NCI-H460 (cell line): Measurements from ENCODE around the gene KCNIP1. TPM values are rescaled to one million over a fixed set of nuclear protein-coding genes. Genes with fewer than 3 reads are reported as not detected.

Experiments used
- DNase-seq: peaks from one replicate; pipeline ENCODE4 v3.0.0-alpha.2; 2016; ENCODE audit warnings: low read depth; ENCODE audit errors: extremely low read depth
- polyA plus RNA-seq: library from polyadenylated mRNA; depleted of rRNA; stranded (reverse); fragments of >200 nt; gene quantifications from 2 replicates; pipeline ENCODE4 v1.2.3, GENCODE V29; 2014; cell fraction: nucleus; rRNA removed
- total RNA-seq: library from RNA; depleted of rRNA; stranded (reverse); fragments of >200 nt; shearing (Covaris generic); gene quantifications from 2 replicates; pipeline ENCODE4 v1.2.3, GENCODE V29; 2014; rRNA removed

Gene KCNIP1
- not detected in 2 replicates for total RNA-seq
- not detected in 2 replicates for polyA plus RNA-seq

GRCh38 chr5:170503990-170504596, at the start of gene KCNIP1:
TSS of gene KCNIP1 (plus strand) at chr5:170504020.
- DNase-seq, result no peak

GRCh38 chr5:170463426-170463825, 40.4 kb upstream of the KCNIP1 start:
- DNase-seq, result no peak

- DNase-seq, result no peak
Measured at GRCh38 chr5:170464280-170465127, 39.3 kb upstream of the KCNIP1 start.

DNA sequence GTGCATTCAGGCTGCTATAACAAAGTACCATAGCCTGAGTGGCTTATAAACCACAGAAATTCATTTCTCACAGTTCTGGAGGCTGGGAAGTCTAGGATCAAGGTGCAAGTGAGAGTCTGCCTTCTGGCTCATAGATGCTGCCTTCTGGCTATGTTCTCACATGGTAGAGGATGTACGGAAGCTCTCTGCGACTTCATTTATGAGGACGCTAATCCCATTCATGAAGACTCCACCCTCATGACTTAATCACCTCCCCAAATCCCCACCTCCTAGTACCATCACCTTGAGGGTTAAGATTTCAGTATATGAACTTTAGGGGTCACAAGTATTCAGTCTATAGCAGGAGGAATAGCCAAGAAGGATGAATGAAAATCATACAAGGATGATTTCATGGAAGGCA, 37.3 kb upstream of the KCNIP1 start:
- DNase-seq, result no peak

DNA sequence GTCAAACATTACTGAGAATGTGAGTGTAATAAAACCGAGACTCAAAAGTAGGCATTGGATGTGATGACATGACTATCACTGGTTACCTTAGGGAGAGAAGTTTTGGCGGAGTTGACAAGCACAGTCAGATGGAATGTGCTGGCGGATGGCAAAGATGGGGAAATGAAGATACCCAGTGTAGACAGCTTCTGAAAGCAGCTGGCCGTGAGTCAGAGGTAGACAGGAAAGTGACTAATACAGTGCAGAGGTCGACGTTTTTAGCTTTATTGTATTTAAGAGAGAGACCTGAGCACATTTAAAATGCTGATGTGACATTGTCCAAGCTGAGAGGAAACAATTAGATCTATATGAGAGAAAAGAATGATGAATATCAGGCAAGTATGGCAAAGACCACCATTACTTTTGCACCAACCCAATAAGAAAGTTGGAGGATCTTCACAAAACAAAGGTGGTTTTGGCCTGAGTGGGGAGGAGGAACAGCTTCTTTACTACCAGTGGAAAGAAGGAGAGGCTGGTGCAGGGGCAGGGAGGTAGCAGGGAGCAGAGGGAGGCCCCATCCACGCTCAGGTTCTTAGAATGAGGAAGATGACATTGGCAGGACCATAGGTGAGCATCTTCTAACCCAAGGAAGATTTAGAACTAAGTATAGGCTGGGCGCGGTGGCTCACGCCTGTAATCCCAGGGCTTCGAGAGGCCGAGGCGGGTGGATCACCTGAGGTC, 36.7 kb upstream of the KCNIP1 start:
- DNase-seq, result no peak

DNA sequence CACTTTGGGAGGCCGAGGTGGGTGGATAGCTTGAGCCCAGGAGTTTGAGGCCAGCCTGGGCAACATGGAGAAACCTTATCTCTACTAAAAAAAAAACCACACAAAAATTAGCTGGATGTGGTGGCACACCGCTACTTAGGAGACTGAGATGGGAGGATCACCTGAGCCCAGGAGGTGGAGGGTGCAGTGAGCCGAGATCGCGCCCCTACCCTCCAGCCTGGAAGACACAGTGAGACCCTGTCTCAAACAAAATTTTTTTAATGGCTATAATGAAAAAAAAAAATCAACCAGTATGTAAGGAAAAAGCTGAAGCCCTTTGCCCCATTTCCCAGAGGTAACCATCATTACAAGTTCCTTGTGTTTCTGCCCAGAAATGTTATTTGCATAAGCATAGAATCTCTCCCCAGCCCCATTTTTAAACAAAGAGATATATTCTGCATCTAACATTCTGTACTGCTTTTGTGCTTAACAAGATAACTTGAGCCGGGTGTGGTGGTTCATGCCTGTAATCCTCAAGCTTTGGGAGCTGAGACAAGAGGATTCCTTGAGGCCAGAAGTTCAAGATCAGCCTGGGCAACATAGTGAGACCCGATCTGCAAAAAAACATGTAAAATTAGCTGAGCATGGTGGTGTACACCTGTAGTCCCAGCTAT, 35.1 kb upstream of the KCNIP1 start:
- DNase-seq, result no peak

DNA sequence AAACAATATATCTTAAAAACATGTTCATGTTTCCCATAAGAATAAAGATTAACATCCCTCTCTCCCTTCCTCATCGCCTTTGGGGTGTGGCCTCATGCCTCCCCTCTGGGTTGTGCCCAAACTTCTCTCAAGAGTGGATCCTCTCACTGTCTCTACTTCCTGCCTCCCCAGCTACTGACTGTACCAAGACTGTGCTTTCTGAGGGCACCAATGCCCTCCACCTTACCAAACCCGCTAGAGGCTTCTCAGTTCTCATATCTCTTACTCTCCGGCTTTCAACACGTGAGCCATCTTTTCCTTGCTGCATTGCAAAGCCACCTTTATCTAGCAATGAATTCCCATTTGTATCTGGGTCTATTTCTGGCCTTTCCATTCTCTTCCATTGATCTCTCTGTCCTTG, 34.4 kb upstream of the KCNIP1 start:
- no peak for DNase-seq

GRCh38 chr5:170470275-170470674, 33.5 kb upstream of the KCNIP1 start:
- no peak for DNase-seq

GRCh38 chr5:170470808-170471404, 32.9 kb upstream of the KCNIP1 start:
- DNase-seq, result no peak

DNA sequence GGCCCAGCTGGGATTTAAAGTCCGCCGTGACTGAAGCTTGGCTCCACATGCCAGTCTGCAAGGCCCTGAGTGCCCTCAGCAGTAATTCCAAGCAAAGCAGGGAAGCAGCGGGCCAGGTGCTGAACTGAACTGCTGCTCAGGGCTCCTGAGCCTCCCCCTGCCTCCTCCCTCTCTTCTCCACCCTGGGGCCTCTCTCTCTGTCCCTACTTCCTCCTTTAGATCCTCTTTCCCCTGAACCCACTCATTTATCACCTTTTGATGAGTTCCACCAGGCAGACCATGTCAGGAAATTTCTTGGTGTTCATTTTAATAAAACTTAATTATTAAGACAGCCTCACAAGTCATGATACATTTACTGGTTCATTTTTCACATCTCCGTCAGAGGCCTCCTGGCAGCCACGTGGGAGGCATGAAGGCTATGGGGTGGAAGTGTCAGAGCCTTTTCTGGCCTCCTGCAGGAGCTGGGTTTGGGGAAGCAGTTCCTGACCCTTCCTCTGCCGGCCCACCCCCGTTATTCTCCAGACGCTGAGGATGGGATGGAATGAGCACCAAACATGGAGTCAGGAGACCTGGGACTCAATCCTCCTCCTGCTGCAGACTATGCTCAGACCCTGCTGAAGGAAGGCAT, 32.2 kb upstream of the KCNIP1 start:
- DNase-seq, result no peak

GRCh38 chr5:170473642-170474041, 30.2 kb upstream of the KCNIP1 start:
- no peak for DNase-seq

DNA sequence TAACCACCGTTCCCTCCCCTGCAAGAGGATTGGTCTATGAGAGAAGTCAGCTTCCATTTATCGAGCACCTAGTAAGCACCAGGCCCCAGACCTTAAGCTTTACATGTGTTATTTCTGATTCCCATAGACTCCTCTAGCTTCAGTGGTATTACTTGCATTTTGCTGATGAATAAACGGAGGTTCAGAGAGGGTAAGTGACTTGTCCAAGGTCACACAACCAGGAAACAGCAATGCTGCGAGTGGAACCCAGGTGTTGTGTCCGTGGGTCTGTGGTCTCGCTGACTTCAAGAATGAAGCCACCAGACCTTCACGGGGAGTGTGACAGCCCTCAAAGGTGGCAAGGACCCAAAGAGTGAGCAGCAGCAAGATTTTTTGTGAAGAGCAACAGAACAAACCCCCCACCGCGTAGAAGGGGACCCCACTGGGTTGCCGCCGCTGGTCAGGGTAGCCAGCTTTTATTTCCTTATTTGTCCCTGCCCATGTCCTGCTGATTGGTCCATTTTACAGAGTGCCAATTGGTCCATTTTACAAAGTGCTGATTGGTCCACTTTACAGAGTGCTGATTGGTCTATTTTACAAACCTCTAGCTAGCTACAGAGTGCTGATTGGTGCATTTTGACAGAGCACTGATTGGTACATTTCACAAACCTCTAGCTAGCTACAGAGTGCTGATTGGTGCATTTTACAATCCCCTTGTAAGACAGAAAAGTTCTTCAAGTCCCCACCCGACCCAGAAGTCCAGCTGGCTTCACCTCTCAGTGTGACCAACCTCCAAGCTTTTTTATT, 29.1 kb upstream of the KCNIP1 start:
- no peak for DNase-seq

- DNase-seq, result no peak
Measured at GRCh38 chr5:170475294-170476000, 28.4 kb upstream of the KCNIP1 start.

GRCh38 chr5:170476704-170477103, 27.1 kb upstream of the KCNIP1 start:
- DNase-seq, result no peak

- no peak for DNase-seq
Measured at GRCh38 chr5:170477906-170478305, 25.9 kb upstream of the KCNIP1 start.

GRCh38 chr5:170478306-170478705, 25.5 kb upstream of the KCNIP1 start:
- DNase-seq, result no peak

DNA sequence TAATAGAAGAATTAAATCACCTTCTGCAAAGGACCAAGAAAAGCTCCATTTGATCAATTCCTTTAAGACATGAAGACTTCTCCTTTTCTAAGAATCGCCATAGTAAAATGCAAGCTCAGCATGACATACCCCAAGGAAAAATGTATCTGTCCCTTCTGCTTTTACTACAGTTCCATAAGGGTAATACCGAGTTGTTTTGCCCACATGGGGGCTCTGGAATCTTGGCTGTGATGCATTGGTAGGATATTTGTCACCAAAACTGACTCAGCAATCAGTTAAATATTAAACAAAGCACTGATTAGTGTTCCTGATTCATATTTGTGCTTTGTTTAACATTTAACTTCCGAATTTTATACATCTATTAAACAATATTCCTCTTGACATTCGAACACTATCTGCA, 24.3 kb upstream of the KCNIP1 start:
- DNase-seq, result no peak

- no peak for DNase-seq
Measured at GRCh38 chr5:170480260-170480659, 23.6 kb upstream of the KCNIP1 start.

GRCh38 chr5:170481849-170482248, 22.0 kb upstream of the KCNIP1 start:
- DNase-seq, result no peak
